Type B pancreatic cell (in vitro differentiated cells): ENCODE measurements around the gene ZNF423. TPM values are rescaled to one million over a fixed set of nuclear protein-coding genes. Genes with fewer than 3 reads are reported as not detected.

Source experiments
- DNase-seq: peaks from one replicate; pipeline ENCODE4 v3.0.0; 2021; ENCODE audit warnings: mixed read lengths; ENCODE audit not compliant: unreplicated experiment; ENCODE audit errors: extremely low spot score
- H3K27ac Mint-ChIP-seq: 2 replicates; pipeline ENCODE4 v1.8.0; 2021; ENCODE audit warnings: mild to moderate bottlenecking, mixed read lengths
- H3K27me3 Mint-ChIP-seq: 2 replicates; pipeline ENCODE4 v1.8.0; 2021; ENCODE audit warnings: mixed read lengths
- H3K36me3 Mint-ChIP-seq: 2 replicates; pipeline ENCODE4 v1.8.0; 2021; ENCODE audit warnings: mixed read lengths
- H3K4me1 Mint-ChIP-seq: one replicate; pipeline ENCODE4 v1.8.0; 2021; ENCODE audit warnings: mixed read lengths; ENCODE audit not compliant: unreplicated experiment
- H3K4me3 Mint-ChIP-seq: 2 replicates; pipeline ENCODE4 v1.8.0; 2021; ENCODE audit warnings: mild to moderate bottlenecking, mixed read lengths
- H3K9me3 Mint-ChIP-seq: 2 replicates; pipeline ENCODE4 v1.8.0; 2021; ENCODE audit warnings: mixed read lengths
- CTCF ChIP-seq: fragments of 200-600 bp; sonication (generic); conservative IDR thresholded peaks from 2 replicates; pipeline ENCODE4 v1.5.0; 2021; ENCODE audit warnings: antibody characterized with exemption, mild to moderate bottlenecking
- total RNA-seq: library from RNA; stranded (reverse); gene quantifications from 2 replicates; pipeline ENCODE4 v1.2.1, GENCODE V29; 2021; ENCODE audit warnings: low replicate concordance

The ZNF423 gene
- total RNA-seq, 1 donor from 2014 or later: 72.6 TPM

GRCh38 chr16:49477250-49477895, 378.5 kb downstream of the ZNF423 start:
- DNase-seq: no peak
- H3K4me1 Mint-ChIP-seq: no peaks in the 10 kb centered on the region
- H3K9me3 Mint-ChIP-seq: no peaks in the 10 kb centered on the region
- no peak for TF ChIP-seq CTCF
- no peak overlapping the region for H3K27ac Mint-ChIP-seq
- no peaks in the 10 kb centered on the region for H3K36me3 Mint-ChIP-seq
- no peak overlapping the region for H3K4me3 Mint-ChIP-seq
- peaks cover 14% of the 10 kb centered on the region for H3K27me3 Mint-ChIP-seq

- DNase-seq: no peak
- H3K27ac Mint-ChIP-seq: no peak overlapping the region
- H3K4me1 Mint-ChIP-seq: no peaks in the 10 kb centered on the region
- peaks cover 11% of the 10 kb centered on the region for H3K27me3 Mint-ChIP-seq
- no peaks in the 10 kb centered on the region for H3K9me3 Mint-ChIP-seq
- no peaks in the 10 kb centered on the region for H3K36me3 Mint-ChIP-seq
- no peak overlapping the region for H3K4me3 Mint-ChIP-seq
- TF ChIP-seq CTCF: no peak
These were observed 381.2 kb downstream of the ZNF423 start for GRCh38 chr16:49474741-49475140.

GRCh38 chr16:49473773-49474172, 382.1 kb downstream of the ZNF423 start:
- TF ChIP-seq CTCF: no peak
- no peaks in the 10 kb centered on the region for H3K9me3 Mint-ChIP-seq
- H3K36me3 Mint-ChIP-seq: no peaks in the 10 kb centered on the region
- peaks cover 11% of the 10 kb centered on the region for H3K27me3 Mint-ChIP-seq
- H3K27ac Mint-ChIP-seq: no peak overlapping the region
- H3K4me1 Mint-ChIP-seq: no peaks in the 10 kb centered on the region
- no peak overlapping the region for H3K4me3 Mint-ChIP-seq
- DNase-seq: no peak

GRCh38 chr16:49473131-49473530, 382.8 kb downstream of the ZNF423 start:
- DNase-seq: peak; percentile 25
- Mint-ChIP-seq H3K27me3 (peaks cover 11% of the 10 kb centered on the region), H3K27ac (no peak overlapping the region), H3K4me1 (no peaks in the 10 kb centered on the region), H3K4me3 (no peak overlapping the region), H3K9me3 (no peaks in the 10 kb centered on the region), H3K36me3 (no peaks in the 10 kb centered on the region)
- TF ChIP-seq CTCF: no peak

GRCh38 chr16:49472598-49472997, 383.3 kb downstream of the ZNF423 start:
- H3K27me3 Mint-ChIP-seq: peaks cover 11% of the 10 kb centered on the region

More at GRCh38 chr16:49472598-49472997, 383.3 kb downstream of the ZNF423 start:
- TF ChIP-seq CTCF: no peak
- no peaks in the 10 kb centered on the region for H3K9me3 Mint-ChIP-seq
- peak; percentile 56 for DNase-seq
- H3K27ac Mint-ChIP-seq: no peak overlapping the region
- H3K36me3 Mint-ChIP-seq: no peaks in the 10 kb centered on the region
- H3K4me1 Mint-ChIP-seq: no peaks in the 10 kb centered on the region
- no peak overlapping the region for H3K4me3 Mint-ChIP-seq
